Endothelial cell of umbilical vein (primary cell): ENCODE results near the gene SUMO4.

Source experiments
- CTCF ChIP-seq, 2 donors: IDR thresholded peaks; 1 replicate in 1 of 2; 2 replicates in 1 of 2; pipeline ENCODE4 v1.5.1; 2011; ENCODE audit warnings: low read length in 2 of 2, mild to moderate bottlenecking in 2 of 2, moderate library complexity in 2 of 2, control low read depth in 1 of 2, inconsistent platforms in 1 of 2, low read depth in 1 of 2; ENCODE audit not compliant: insufficient read depth in 1 of 2; ENCODE audit errors: extremely low read depth in 1 of 2
- EZH2 ChIP-seq: IDR thresholded peaks from 2 replicates; pipeline ENCODE4 v1.6.1; 2012; ENCODE audit warnings: borderline replicate concordance, low read depth, mild to moderate bottlenecking, moderate library complexity, low read length, inconsistent platforms; ENCODE audit not compliant: severe bottlenecking
- FOS ChIP-seq: IDR thresholded peaks from 2 replicates; pipeline ENCODE4 v1.6.1; 2011; ENCODE audit warnings: mild to moderate bottlenecking, low read length, moderate library complexity, borderline replicate concordance; ENCODE audit not compliant: insufficient read depth
- JUN ChIP-seq: IDR thresholded peaks from 2 replicates; pipeline ENCODE4 v1.6.1; 2011; ENCODE audit warnings: borderline replicate concordance, low read depth; ENCODE audit not compliant: insufficient read length, insufficient read depth
- MAX ChIP-seq: IDR thresholded peaks from 2 replicates; pipeline ENCODE4 v1.6.1; 2011; ENCODE audit not compliant: insufficient read depth, insufficient read length
- POLR2AphosphoS5 ChIP-seq: IDR thresholded peaks from 2 replicates; pipeline ENCODE4 v1.6.1; 2012; ENCODE audit warnings: low read depth, mild to moderate bottlenecking, control low read depth, low read length, moderate library complexity; ENCODE audit not compliant: insufficient read depth

- TF ChIP-seq POLR2AphosphoS5: no peak
- TF ChIP-seq EZH2: no peak
- no peak for TF ChIP-seq CTCF (IDR thresholded peaks at IDR 0.05; ENCODE audit: extremely low read depth in 1 of 2, insufficient read depth in 1 of 2, low read depth in 1 of 2, low read length in 2 of 2)
- no peak for TF ChIP-seq JUN
- no peak for TF ChIP-seq FOS
- no peak for TF ChIP-seq MAX
These were observed 43.8 kb upstream of the SUMO4 start for GRCh38 chr6:149356081-149356750.
